Tibial artery (tissue), 4 donors: ENCODE measurements around the gene PLPP1.

ENCODE experiments used
- DNase-seq, 2 donors: peaks; one replicate each; pipeline ENCODE4 v3.0.0-alpha.2; 2019
- H3K27ac ChIP-seq, 2 donors: fragments of 200-600 bp; sonication (generic) in 1 of 2; 1 replicate in 1 of 2; 2 replicates in 1 of 2; pipeline ENCODE4 v1.5.1; 2018 to 2019; ENCODE audit warnings: mild to moderate bottlenecking in 1 of 2
- H3K27me3 ChIP-seq, 2 donors: fragments of 200-600 bp; sonication (generic) in 1 of 2; one replicate each; pipeline versions ENCODE4 v1.5.1 to v1.6.0; 2016 to 2019
- H3K36me3 ChIP-seq, 3 donors: fragments of 200-600 bp; sonication (generic) in 2 of 3; one replicate each; pipeline ENCODE4 v1.5.1; 2016 to 2019; ENCODE audit warnings: mild to moderate bottlenecking in 2 of 3
- H3K4me1 ChIP-seq, 4 donors: fragments of 200-600 bp; sonication (generic) in 2 of 4; 1 replicate in 3 of 4; 2 replicates in 1 of 4; pipeline ENCODE4 v1.5.1; 2016 to 2019
- H3K4me3 ChIP-seq, 2 donors: fragments of 200-600 bp; sonication (generic) in 1 of 2; 1 replicate in 1 of 2; 2 replicates in 1 of 2; pipeline ENCODE4 v1.5.1; 2018 to 2019; ENCODE audit warnings: mild to moderate bottlenecking in 2 of 2
- H3K9me3 ChIP-seq, 3 donors: fragments of 200-600 bp; sonication (generic) in 1 of 3; one replicate each; pipeline ENCODE4 v1.5.1; 2016 to 2019
- CTCF ChIP-seq, 2 experiments: fragments of 200-600 bp in 1 of 2; fragments of 450-650 bp in 1 of 2; IDR thresholded peaks; one replicate each; pipeline ENCODE4 v1.5.1; 2017 to 2019; ENCODE audit warnings: antibody characterized with exemption in 2 of 2, mild to moderate bottlenecking in 1 of 2, moderate library complexity in 1 of 2
- intact Hi-C: fragments of 100-400 bp; cut with DNase I; formaldehyde crosslinking; loops from one replicate; pipeline ENCODE4 v1.15.0; 2023; ENCODE audit warnings: low total_unique reads

The PLPP1 gene

GRCh38 chr5:55535199-55535905 is 588 bp upstream of the PLPP1 start:
- H3K4me1 ChIP-seq: peaks cover 0 to 41% (median 13%) of the 10 kb centered on the region in 4 donors
- no peak for DNase-seq
- no peaks in the 10 kb centered on the region for H3K27me3 ChIP-seq
- peaks cover 0 to 5% (median 4%) of the 10 kb centered on the region in 3 donors for H3K36me3 ChIP-seq
- intact Hi-C loops: loop anchor here (10.0 kb wide), 1 partner anchor 91 kb away; no protein-coding TSS in a partner anchor
- H3K9me3 ChIP-seq: no peaks in the 10 kb centered on the region
- H3K4me3 ChIP-seq: peak overlapping the region; percentile 73 to 94
- no peak for TF ChIP-seq CTCF (IDR thresholded peaks at IDR 0.05)
- peak overlapping the region; percentile 97 for H3K27ac ChIP-seq

DNA sequence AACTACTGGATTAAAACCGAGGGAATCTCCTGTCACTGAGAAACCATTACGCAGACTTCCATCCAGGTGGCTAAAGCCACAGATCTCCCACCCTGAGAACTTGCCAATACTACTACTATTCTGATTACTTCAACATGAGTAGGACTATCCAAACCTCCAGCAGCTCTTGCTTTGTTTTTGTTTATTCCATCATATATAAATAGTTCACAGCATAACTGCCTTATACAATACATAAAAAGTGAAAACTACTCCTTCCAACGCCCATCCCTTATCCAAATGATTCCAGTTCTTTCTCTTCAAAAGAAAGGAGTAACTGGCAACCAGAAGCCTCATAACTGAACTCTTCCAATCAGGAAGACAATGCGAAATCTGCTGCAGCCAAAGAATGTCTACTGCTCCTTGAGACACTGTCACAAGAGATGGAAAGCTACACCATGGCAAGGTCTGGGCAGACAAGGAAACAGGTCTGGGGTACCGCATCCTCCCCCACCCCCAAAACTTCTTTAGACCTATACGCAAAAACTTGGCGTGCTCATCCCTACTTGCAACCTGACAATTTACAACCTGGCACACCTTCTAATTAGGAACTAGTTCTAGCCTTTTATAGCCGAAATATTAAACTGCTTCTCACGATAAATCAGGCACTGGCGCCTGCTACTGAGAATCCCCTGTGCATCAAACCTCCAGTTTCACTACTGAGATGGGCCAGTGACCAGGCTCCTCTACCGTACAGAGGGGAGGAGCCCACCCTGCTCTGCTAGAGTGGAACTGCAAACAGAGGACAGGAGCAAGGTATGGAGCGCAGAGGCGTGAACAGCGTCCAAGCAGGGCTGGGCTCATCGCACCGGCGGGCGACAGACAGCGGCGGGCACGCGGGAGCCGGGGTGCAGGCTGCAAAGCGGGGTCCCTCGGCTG is 986 bp downstream of the PLPP1 start:
- Histone ChIP-seq H3K4me3 (peak overlapping the region; percentile 73 to 94), H3K36me3 (peaks cover 0 to 5% (median 4%) of the 10 kb centered on the region in 3 donors), H3K27ac (peak overlapping the region; percentile 97), H3K4me1 (peaks cover 0 to 55% (median 13%) of the 10 kb centered on the region in 4 donors), H3K27me3 (no peaks in the 10 kb centered on the region), H3K9me3 (no peaks in the 10 kb centered on the region)
- DNase-seq: peak in 1 of 2 donors; percentile 42
- TF ChIP-seq CTCF (IDR thresholded peaks at IDR 0.05): no peak
- intact Hi-C loops: loop anchor here (10.0 kb wide), 1 partner anchor 89 kb away; no protein-coding TSS in a partner anchor

DNA sequence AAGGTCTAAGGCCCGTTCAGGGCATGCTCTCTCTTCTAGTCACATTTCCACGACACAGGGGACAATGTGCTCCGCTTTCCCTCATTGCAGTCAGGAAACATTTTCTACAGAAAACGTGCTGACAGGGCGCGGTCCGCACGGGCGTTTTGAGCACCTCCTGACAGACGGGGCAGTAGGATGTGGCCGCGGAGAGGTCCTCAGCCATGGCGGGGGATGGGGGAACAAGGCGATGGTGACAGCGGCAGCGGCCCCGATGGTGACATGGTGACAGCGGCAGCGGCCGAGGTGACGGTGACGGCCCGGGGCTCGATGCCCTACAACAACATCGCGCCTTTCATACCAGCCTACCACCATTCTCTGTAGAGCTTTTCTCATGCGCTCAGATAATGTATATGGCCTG is 4.1 kb downstream of the PLPP1 start:
- DNase-seq: no peak
- intact Hi-C loops: loop anchor here (10.0 kb wide), 1 partner anchor 86 kb away; no protein-coding TSS in a partner anchor
- Histone ChIP-seq H3K27ac (no peak overlapping the region), H3K4me3 (peak overlapping the region in 1 of 2 donors; percentile 13), H3K27me3 (no peaks in the 10 kb centered on the region), H3K4me1 (peaks cover 0 to 70% (median 17%) of the 10 kb centered on the region in 4 donors), H3K9me3 (no peaks in the 10 kb centered on the region), H3K36me3 (peaks cover 0 to 5% (median 4%) of the 10 kb centered on the region in 3 donors)
- no peak for TF ChIP-seq CTCF (IDR thresholded peaks at IDR 0.05)

DNA sequence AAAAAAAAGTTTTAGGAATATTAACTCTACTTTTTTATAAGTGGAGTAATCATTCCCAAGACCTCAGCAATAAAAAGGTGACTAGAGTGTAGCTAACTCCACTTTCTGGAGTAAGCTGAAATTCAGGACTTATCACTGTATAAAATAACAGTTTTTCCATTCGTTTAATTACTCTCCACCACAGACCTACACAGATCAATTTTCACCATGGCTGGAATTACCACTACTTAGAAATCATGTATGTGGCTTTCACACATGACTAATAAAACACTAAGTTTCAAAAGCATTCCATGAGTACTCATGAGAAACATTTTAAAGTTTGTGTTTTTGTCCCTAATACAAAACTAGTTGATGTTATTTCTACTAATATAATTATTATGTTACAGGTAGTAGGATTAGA is 9.9 kb downstream of the PLPP1 start:
- Histone ChIP-seq H3K27ac (no peak overlapping the region), H3K27me3 (no peaks in the 10 kb centered on the region), H3K4me3 (no peak overlapping the region), H3K36me3 (no peaks in the 10 kb centered on the region), H3K4me1 (peaks cover 0 to 87% (median 25%) of the 10 kb centered on the region in 4 donors), H3K9me3 (no peaks in the 10 kb centered on the region)
- no peak for TF ChIP-seq CTCF (IDR thresholded peaks at IDR 0.05)
- intact Hi-C loops: no loop called here
- no peak for DNase-seq

- Histone ChIP-seq H3K27me3 (no peaks in the 10 kb centered on the region), H3K9me3 (no peaks in the 10 kb centered on the region), H3K36me3 (no peaks in the 10 kb centered on the region), H3K27ac (no peak overlapping the region), H3K4me3 (no peak overlapping the region), H3K4me1 (peaks cover 0 to 74% (median 25%) of the 10 kb centered on the region in 4 donors)
- intact Hi-C loops: no loop called here
- no peak for TF ChIP-seq CTCF (IDR thresholded peaks at IDR 0.05)
- DNase-seq: no peak
Measured at GRCh38 chr5:55523293-55523692, 11.5 kb downstream of the PLPP1 start.
